GM12801 (cell line): ENCODE measurements around the gene ARHGDIA.

Source experiments
- TF ChIP-seq, protein P1 (sequence below): IDR thresholded peaks from one replicate; pipeline ENCODE4 v1.5.1; 2011; ENCODE audit warnings: control low read depth; ENCODE audit not compliant: insufficient read length; ENCODE audit errors: extremely low read depth

ARHGDIA gene

DNA sequence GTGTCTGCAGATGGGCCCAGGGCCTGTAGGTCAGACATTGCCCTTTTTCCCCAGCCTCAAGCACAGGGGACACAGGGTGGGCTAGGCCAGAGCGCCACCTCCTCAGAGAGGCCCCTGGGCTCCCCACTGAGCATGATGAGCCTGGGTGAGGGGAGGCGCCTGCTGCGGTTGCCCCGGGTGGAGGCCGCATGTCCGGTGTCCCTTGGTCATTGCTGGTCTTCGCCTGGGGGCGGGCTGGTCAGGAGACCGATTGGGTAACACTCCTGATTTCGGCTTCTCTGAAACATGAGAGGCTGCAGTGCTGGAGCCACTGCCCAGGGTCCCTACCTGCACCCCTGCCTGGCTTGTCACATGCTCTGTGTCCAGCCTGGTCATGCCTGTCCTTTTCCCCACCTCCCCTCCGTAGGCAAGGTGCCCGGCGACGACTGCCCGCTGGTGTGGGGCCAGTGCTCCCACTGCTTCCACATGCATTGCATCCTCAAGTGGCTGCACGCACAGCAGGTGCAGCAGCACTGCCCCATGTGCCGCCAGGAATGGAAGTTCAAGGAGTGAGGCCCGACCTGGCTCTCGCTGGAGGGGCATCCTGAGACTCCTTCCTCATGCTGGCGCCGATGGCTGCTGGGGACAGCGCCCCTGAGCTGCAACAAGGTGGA, 28.5 kb upstream of the ARHGDIA start:
- TF ChIP-seq, protein P1, sequence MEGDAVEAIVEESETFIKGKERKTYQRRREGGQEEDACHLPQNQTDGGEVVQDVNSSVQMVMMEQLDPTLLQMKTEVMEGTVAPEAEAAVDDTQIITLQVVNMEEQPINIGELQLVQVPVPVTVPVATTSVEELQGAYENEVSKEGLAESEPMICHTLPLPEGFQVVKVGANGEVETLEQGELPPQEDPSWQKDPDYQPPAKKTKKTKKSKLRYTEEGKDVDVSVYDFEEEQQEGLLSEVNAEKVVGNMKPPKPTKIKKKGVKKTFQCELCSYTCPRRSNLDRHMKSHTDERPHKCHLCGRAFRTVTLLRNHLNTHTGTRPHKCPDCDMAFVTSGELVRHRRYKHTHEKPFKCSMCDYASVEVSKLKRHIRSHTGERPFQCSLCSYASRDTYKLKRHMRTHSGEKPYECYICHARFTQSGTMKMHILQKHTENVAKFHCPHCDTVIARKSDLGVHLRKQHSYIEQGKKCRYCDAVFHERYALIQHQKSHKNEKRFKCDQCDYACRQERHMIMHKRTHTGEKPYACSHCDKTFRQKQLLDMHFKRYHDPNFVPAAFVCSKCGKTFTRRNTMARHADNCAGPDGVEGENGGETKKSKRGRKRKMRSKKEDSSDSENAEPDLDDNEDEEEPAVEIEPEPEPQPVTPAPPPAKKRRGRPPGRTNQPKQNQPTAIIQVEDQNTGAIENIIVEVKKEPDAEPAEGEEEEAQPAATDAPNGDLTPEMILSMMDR = no peak

DNA sequence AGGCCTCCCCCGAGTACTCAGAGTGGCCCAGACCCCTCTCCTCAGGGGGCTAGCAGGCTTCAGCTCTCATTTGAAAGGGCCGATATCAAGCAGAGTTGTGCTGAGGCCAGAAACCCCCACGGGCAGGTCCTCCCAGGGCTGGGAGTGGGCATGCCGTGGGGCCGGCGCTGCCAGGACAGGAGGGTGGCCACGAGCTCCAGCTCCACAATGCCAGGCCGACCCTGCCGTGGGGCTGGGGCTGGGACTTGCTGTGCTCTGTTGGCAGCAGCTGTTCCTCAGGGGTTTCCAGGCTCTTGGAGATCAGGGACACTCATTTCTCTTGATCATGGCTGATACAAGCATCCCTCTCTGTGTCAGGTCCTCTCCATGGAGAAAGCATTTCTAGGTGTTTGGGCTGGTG, 27.7 kb upstream of the ARHGDIA start:
- TF ChIP-seq, protein P1 = no peak

DNA sequence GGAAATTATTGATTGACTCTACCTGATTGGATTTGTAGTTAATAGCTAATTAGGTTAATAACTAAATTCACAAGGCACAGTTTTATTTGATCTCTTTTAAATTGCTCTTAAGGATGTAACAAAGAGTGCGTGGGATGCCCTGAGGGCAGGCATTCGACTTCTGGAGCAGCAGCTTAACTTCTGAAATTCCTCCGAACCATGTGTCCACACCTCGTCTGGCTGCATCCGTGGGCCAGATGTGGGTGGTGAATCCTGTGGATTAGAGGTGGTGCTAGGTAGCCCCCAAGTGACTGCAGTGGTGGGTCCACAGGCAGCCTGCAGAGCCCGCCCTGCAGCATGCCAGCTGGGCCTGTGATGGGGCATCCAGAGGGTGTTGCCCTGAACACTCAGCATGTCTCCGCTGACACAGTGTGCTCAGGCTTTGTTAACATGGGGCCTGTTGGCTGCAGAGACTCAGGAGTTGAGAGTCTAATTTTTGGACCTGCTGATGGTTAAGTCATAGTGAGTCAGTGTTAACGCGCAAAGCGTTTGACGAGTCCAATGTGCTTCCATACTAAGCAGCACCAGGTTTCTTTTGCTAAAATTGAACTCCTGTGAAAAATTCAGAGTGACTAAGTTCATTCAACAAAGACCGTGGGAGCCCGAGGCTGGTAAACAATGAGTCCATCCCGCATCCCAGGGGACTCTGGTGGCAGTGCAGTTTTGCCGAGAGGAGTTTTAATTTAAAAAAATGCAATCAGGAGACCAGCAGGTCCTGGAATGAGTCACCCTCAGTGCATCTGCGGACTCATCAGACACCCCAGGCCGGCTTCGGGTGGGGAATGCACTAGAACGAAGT, 27.1 kb upstream of the ARHGDIA start:
- TF ChIP-seq, protein P1 = no peak

DNA sequence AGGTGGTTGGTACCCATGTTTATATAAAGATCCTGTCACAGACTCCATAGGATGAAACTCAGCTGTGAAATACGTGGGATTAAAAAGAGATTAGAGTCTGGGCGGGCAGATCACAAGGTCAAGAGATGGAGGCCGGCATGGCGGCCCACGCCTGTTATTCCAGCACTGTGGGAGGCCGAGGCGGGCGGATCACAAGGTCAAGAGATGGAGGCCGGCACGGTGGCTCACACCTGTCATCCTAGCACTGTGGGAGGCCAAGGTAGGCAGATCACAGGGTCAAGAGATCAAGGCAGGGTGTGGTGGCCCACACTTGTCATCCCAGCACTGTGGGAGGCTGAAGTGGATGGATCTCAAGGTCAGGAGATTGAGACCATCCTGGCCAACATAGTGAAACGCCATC, 24.3 kb upstream of the ARHGDIA start:
- TF ChIP-seq, protein P1 = no peak

DNA sequence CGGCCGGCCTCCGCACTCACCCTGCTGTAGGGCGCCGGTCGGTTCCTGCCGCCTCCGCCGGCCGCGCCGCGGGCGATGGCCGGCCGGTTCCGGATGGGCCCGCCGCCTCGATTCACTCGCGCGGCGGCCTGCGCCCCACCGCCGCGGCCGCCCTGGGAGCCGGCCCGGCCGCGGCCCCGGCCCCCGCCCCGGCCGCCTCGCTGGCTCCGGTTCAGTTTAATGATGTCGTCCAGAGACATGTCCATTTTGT, 20.1 kb upstream of the ARHGDIA start:
- TF ChIP-seq, protein P1 = no peak

DNA sequence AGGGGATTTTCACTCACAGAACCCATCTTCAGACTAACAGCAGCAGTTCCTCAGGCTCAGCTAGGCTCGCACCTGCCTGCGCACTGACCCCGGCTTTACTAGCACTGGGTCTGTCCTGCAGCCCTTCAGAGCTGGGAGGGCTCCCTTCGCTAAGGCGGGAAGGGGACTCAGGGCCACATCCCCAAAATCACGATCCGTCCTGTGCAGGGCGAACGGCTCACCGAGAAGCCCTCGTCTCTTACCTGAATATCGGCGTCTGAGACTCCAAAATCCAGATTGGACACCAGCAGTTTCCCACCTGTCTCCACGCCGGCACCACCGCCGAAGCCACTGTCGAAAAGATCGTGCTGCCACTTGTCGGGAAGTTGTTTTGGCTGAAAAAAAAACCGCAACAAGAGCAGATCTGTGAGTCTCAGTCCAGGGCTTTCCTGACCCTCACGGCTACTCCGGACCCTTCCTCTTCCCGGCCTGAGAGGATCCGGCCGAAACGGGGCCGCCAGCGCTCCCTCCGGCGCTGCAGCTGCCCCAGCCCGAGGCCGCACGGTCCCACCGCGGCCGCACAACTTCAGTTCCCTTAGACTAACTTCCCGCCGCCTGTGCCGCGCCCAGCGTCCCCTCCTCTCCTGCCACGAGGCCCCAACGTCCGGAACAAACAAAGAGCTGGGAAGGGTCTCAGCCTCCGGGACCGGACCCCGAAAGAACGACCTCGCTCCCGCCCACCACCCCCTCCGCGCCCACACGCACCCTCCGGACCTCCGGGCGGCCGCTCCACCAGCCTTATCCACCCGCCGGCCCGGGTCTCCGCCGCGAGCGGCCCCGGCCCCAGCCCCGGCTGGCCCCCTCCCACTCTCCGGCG, 19.5 kb upstream of the ARHGDIA start:
- TF ChIP-seq, protein P1 = no peak

DNA sequence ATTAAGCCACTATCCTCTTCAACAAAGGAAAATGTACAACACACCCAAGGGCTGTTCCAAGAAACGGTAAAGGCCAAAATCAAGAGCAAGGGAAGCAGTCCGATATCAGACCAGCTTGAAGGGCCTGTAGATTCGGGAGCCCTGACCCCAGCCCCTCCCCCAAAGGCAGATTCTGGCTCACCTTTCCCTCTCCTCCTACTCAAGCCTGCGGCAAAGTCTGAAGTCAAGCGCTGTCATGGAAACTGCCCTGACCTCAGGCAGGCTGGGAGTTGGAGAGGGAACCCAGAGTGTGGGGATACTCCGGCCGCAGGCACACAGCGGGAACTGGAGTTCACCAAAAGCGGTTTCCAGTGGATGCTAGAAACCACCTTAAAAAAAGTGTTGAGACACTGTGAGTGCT, 18.5 kb upstream of the ARHGDIA start:
- TF ChIP-seq, protein P1 = no peak
